ENCODE data around the gene ARAP2. TPM values are rescaled to one million over a fixed set of nuclear protein-coding genes. Genes with fewer than 3 reads are reported as not detected.

Gene ARAP2
- total RNA-seq, 1 donor from 2014 or later = 52.8 TPM

GRCh38 chr4:36079666-36080065 lies 164.6 kb downstream of the ARAP2 start:
- TF ChIP-seq POLR2A (IDR thresholded peaks at IDR 0.05) = no peak
- TF ChIP-seq CTCF (IDR thresholded peaks at IDR 0.05) = no peak
- TF ChIP-seq POLR2AphosphoS5 (IDR thresholded peaks at IDR 0.05; ENCODE audit: insufficient read depth in 1 of 2, low read depth in 1 of 2) = no peak
- H3K4me1 ChIP-seq = no peaks in the 10 kb centered on the region
- no peaks in the 10 kb centered on the region for H3K9me3 ChIP-seq
- no peak overlapping the region for H3K27ac ChIP-seq
- peaks cover 0 to 29% of the 10 kb centered on the region in 2 donors for H3K36me3 ChIP-seq
- no peaks in the 10 kb centered on the region for H3K27me3 ChIP-seq
- DNase-seq (ENCODE audit: extremely low spot score in 2 of 2) = no peak
- H3K4me3 ChIP-seq = no peak overlapping the region
- intact Hi-C loops (cut with DNase I) = loop anchor here (10.0 kb wide), 1 partner anchor 335 kb away; no protein-coding TSS in a partner anchor

GRCh38 chr4:36078319-36078718 lies 166.0 kb downstream of the ARAP2 start:
- Histone ChIP-seq H3K27ac (no peak overlapping the region), H3K4me1 (no peaks in the 10 kb centered on the region), H3K36me3 (peaks cover 0 to 29% of the 10 kb centered on the region in 2 donors), H3K27me3 (no peaks in the 10 kb centered on the region), H3K9me3 (no peaks in the 10 kb centered on the region), H3K4me3 (no peak overlapping the region)
- intact Hi-C loops (cut with DNase I) = no loop called here
- DNase-seq (ENCODE audit: extremely low spot score in 2 of 2) = no peak
- TF ChIP-seq CTCF (IDR thresholded peaks at IDR 0.05) (no peak), POLR2AphosphoS5 (IDR thresholded peaks at IDR 0.05; ENCODE audit: insufficient read depth in 1 of 2, low read depth in 1 of 2) (no peak), POLR2A (IDR thresholded peaks at IDR 0.05) (no peak)

GRCh38 chr4:36072529-36072928 lies 171.8 kb downstream of the ARAP2 start:
- no peak for DNase-seq (ENCODE audit: extremely low spot score in 2 of 2)
- H3K9me3 ChIP-seq = no peaks in the 10 kb centered on the region
- no peak overlapping the region for H3K27ac ChIP-seq
- intact Hi-C loops (cut with DNase I) = no loop called here
- no peaks in the 10 kb centered on the region for H3K4me1 ChIP-seq
- no peaks in the 10 kb centered on the region for H3K36me3 ChIP-seq
- H3K27me3 ChIP-seq = no peaks in the 10 kb centered on the region
- TF ChIP-seq POLR2AphosphoS5 (IDR thresholded peaks at IDR 0.05; ENCODE audit: insufficient read depth in 1 of 2, low read depth in 1 of 2) (no peak), CTCF (IDR thresholded peaks at IDR 0.05) (no peak), POLR2A (IDR thresholded peaks at IDR 0.05) (no peak)
- no peak overlapping the region for H3K4me3 ChIP-seq

- intact Hi-C loops (cut with DNase I) = no loop called here
- TF ChIP-seq POLR2AphosphoS5 (IDR thresholded peaks at IDR 0.05; ENCODE audit: insufficient read depth in 1 of 2, low read depth in 1 of 2) (no peak), POLR2A (IDR thresholded peaks at IDR 0.05) (no peak), CTCF (IDR thresholded peaks at IDR 0.05) (no peak)
These were observed 177.2 kb downstream of the ARAP2 start for GRCh38 chr4:36067116-36067515.

GRCh38 chr4:36065274-36065871 lies 178.9 kb downstream of the ARAP2 start:
- intact Hi-C loops (cut with DNase I) = no loop called here
- DNase-seq (ENCODE audit: extremely low spot score in 2 of 2) = no peak
- TF ChIP-seq CTCF (IDR thresholded peaks at IDR 0.05) (no peak), POLR2AphosphoS5 (IDR thresholded peaks at IDR 0.05; ENCODE audit: insufficient read depth in 1 of 2, low read depth in 1 of 2) (no peak), POLR2A (IDR thresholded peaks at IDR 0.05) (no peak)

More at GRCh38 chr4:36067116-36067515, 177.2 kb downstream of the ARAP2 start:
- DNase-seq (ENCODE audit: extremely low spot score in 2 of 2) = no peak
- no peaks in the 10 kb centered on the region for H3K9me3 ChIP-seq
- no peak overlapping the region for H3K27ac ChIP-seq
- H3K4me1 ChIP-seq = no peaks in the 10 kb centered on the region
- peaks cover 0 to 5% of the 10 kb centered on the region in 2 donors for H3K36me3 ChIP-seq
- no peaks in the 10 kb centered on the region for H3K27me3 ChIP-seq
- H3K4me3 ChIP-seq = no peak overlapping the region

More at GRCh38 chr4:36065274-36065871, 178.9 kb downstream of the ARAP2 start:
- Histone ChIP-seq H3K27me3 (no peaks in the 10 kb centered on the region), H3K36me3 (peaks cover 0 to 5% of the 10 kb centered on the region in 2 donors), H3K9me3 (no peaks in the 10 kb centered on the region), H3K4me1 (no peaks in the 10 kb centered on the region), H3K27ac (no peak overlapping the region), H3K4me3 (no peak overlapping the region)
